AG09309 (cell line): Measurements from ENCODE around the gene RBMXL2.
A peak's percentile ranks its signal among the peaks of the same experiment; 100 is the strongest.

Source experiments
- DNase-seq: peaks from one replicate; pipeline ENCODE4 v3.0.0-alpha.2; 2010; ENCODE audit warnings: low read depth
- H3K4me3 ChIP-seq: 2 replicates; pipeline ENCODE4 v1.5.1; 2011; ENCODE audit warnings: mild to moderate bottlenecking, low read depth, low read length, moderate library complexity; ENCODE audit not compliant: control insufficient read depth
- CTCF ChIP-seq: IDR thresholded peaks from 2 replicates; pipeline ENCODE4 v1.5.1; 2011; ENCODE audit warnings: mild to moderate bottlenecking, low read depth, low read length, inconsistent platforms; ENCODE audit not compliant: insufficient read depth, control insufficient read depth; ENCODE audit errors: missing control alignments

The RBMXL2 gene

GRCh38 chr11:7088921-7089320, at the start of gene RBMXL2:
TSS of gene RBMXL2 (plus strand) at chr11:7088998. CDS start at chr11:7089121, 123 bp downstream.
- H3K4me3 ChIP-seq: no peak within 1 kb of the TSS
- no peak for TF ChIP-seq CTCF
- no peak for DNase-seq

GRCh38 chr11:7046474-7047175, 42.2 kb upstream of the RBMXL2 start:
- DNase-seq: peak; percentile 23
- no peak for TF ChIP-seq CTCF
- H3K4me3 ChIP-seq: no peak overlapping the region

DNA sequence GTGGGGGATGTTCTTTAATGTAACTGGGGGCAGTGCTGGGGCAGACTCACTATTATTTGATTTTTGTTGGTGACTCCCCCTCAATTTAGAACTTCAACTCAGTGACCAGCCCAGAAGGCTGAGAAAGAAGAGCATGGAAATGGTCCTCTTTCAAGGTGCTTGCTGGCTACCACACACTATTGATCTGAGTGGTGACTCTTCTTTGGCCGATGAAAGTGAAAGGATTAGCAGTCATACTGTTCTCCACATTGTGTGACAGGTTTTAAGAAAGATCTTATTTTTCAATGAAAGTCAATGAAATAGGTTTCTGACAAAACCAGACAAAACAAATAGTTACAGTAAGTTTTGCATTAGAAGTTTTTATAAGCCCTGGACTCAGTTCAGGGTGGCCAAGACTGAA, 38.6 kb upstream of the RBMXL2 start:
- DNase-seq: no peak
- no peak overlapping the region for H3K4me3 ChIP-seq
- no peak for TF ChIP-seq CTCF

DNA sequence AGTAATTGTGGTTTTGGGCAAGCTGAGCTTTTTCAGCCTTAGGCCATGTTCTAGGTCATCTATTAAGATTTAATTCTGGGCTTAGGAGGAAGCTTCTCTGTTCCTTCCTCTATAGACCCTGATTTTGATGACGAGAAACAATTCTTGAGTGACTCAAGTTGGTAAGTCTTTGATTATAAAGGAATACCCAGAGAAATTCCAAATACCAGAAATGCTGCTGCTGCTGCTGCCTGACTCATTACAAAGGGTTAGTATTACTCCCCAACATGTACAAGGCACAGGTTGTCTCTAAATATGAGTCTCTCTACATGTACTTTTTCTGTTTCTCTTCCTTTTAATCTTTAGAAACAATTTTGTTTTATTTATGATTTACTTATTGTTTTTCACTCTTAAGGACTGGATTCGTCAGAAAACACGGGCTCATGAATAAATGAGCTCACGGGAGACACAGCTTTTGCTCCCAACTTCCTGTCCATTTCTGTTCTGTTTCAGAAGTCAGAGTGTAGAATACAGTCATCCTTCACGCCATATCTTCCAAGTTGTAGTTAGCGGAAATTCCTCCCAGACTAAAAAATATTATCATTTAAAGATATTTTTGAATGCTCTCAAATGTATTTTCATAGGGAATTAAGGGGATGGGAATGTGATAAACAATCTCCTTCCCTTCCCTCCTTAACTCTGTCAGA, 31.8 kb upstream of the RBMXL2 start:
- DNase-seq: no peak
- H3K4me3 ChIP-seq: no peak overlapping the region
- TF ChIP-seq CTCF: no peak

GRCh38 chr11:7057641-7058040, 31.2 kb upstream of the RBMXL2 start:
- no peak overlapping the region for H3K4me3 ChIP-seq
- no peak for DNase-seq
- no peak for TF ChIP-seq CTCF

- DNase-seq: peak; percentile 58
- no peak for TF ChIP-seq CTCF
- no peak overlapping the region for H3K4me3 ChIP-seq
Measured at GRCh38 chr11:7060868-7061267, 27.9 kb upstream of the RBMXL2 start.
